ENCODE results near the gene ATP6V0A4.

- TF ChIP-seq, protein P1, sequence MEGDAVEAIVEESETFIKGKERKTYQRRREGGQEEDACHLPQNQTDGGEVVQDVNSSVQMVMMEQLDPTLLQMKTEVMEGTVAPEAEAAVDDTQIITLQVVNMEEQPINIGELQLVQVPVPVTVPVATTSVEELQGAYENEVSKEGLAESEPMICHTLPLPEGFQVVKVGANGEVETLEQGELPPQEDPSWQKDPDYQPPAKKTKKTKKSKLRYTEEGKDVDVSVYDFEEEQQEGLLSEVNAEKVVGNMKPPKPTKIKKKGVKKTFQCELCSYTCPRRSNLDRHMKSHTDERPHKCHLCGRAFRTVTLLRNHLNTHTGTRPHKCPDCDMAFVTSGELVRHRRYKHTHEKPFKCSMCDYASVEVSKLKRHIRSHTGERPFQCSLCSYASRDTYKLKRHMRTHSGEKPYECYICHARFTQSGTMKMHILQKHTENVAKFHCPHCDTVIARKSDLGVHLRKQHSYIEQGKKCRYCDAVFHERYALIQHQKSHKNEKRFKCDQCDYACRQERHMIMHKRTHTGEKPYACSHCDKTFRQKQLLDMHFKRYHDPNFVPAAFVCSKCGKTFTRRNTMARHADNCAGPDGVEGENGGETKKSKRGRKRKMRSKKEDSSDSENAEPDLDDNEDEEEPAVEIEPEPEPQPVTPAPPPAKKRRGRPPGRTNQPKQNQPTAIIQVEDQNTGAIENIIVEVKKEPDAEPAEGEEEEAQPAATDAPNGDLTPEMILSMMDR (IDR thresholded peaks at IDR 0.05 in 2 of 3, conservative IDR thresholded peaks at IDR 0.05 in 1 of 3; ENCODE audit: borderline replicate concordance in 1 of 3, insufficient read depth in 1 of 3, low read depth in 2 of 3, low read length in 2 of 3), result no peak
- peak; percentile 91 for TF ChIP-seq SIN3A (IDR thresholded peaks at IDR 0.05; ENCODE audit: low read depth)
- TF ChIP-seq POLR2AphosphoS5 (IDR thresholded peaks at IDR 0.05; ENCODE audit: low read depth, low read length), result peak; percentile 50
Measured at GRCh38 chr7:138752518-138753149, 45.4 kb downstream of the ATP6V0A4 start.
